Activated CD4-positive, alpha-beta memory T cell treated with anti-CD3 and anti-CD28 coated beads for 36 hours (primary cell): ENCODE results near the gene NUDT16L1. TPM values are rescaled to one million over a fixed set of nuclear protein-coding genes. Genes with fewer than 3 reads are reported as not detected.
"Not testable (repeated sequence)": the region's sequence is repeated elsewhere in the genome, so short reads cannot be mapped to it uniquely, and the experiment has no call there.

ENCODE experiments used
- CTCF ChIA-PET: fragments of 350-600 bp; sonication (Branson Sonifier 250); formaldehyde crosslinking; loops from one replicate; lab custom pipeline; 2021; ENCODE audit warnings: antibody characterized with exemption, inconsistent platforms; lab: Charles Lee
- POLR2A ChIA-PET: fragments of 350-600 bp; sonication (Branson Sonifier 250); formaldehyde crosslinking; loops from one replicate; lab custom pipeline; 2021; ENCODE audit warnings: antibody characterized with exemption; lab: Charles Lee
- DNase-seq: peaks from one replicate; pipeline ENCODE4 v3.0.0-alpha.2; 2020
- H3K27ac Mint-ChIP-seq: one replicate; pipeline ENCODE4 v1.8.0; 2021; ENCODE audit warnings: mixed read lengths
- H3K27me3 Mint-ChIP-seq: one replicate; pipeline ENCODE4 v1.8.0; 2021; ENCODE audit warnings: mixed read lengths
- H3K36me3 Mint-ChIP-seq: one replicate; pipeline ENCODE4 v1.8.0; 2021; ENCODE audit warnings: mixed read lengths
- H3K4me1 Mint-ChIP-seq: one replicate; pipeline ENCODE4 v1.8.0; 2021; ENCODE audit warnings: low read depth, mixed read lengths
- H3K4me3 Mint-ChIP-seq: one replicate; pipeline ENCODE4 v1.8.0; 2021; ENCODE audit warnings: mild to moderate bottlenecking, mixed read lengths
- H3K9me3 Mint-ChIP-seq: one replicate; pipeline ENCODE4 v1.8.0; 2021; ENCODE audit warnings: mixed read lengths
- intact Hi-C: fragments of 100-400 bp; cut with micrococcal nuclease; formaldehyde crosslinking; loops from one replicate; pipeline ENCODE4 v1.15.1; 2023
- total RNA-seq, 2 experiments: library from RNA; stranded (reverse); gene quantifications; one replicate each; pipeline ENCODE4 v1.2.3, GENCODE V29; 2021

NUDT16L1 gene
- 10 to 100 TPM; 22.2 to 23.6 TPM for total RNA-seq

- Mint-ChIP-seq H3K36me3 (no peaks in the 10 kb centered on the region), H3K27ac (peak within 1 kb of the TSS; percentile 69), H3K4me1 (peaks cover 13% of the 10 kb centered on the region), H3K4me3 (peak within 1 kb of the TSS; percentile 79), H3K27me3 (no peaks in the 10 kb centered on the region), H3K9me3 (no peaks in the 10 kb centered on the region)
- intact Hi-C loops: loop anchor here (1.0 to 5.0 kb wide), 5 partner anchors 41 to 404 kb away; partner anchors contain the start of genes ANKS3, DNAAF8, EEF2KMT and MGRN1
- CTCF ChIA-PET: interaction anchor here (1.2 to 1.7 kb wide), 2 partner anchors 11 to 43 kb away, joined by 4 to 9 read pairs; no protein-coding TSS in a partner anchor
- peak; percentile 98 for DNase-seq
- POLR2A ChIA-PET: interaction anchor here (0.6 to 1.9 kb wide), 4 partner anchors 13 to 278 kb away, joined by 3 to 7 read pairs (median 3); partner anchors contain the start of genes ANKS3 and DNAAF8
Measured at GRCh38 chr16:4693296-4693955, at the start of gene NUDT16L1. TSS of gene NUDT16L1 (plus strand) at chr16:4693562. CDS start at chr16:4693727, 165 bp downstream.

- DNase-seq: no peak
- H3K9me3 Mint-ChIP-seq: no peaks in the 10 kb centered on the region
- H3K4me3 Mint-ChIP-seq: no peak overlapping the region
- H3K36me3 Mint-ChIP-seq: peaks cover 14% of the 10 kb centered on the region
- no peak overlapping the region for H3K27ac Mint-ChIP-seq
- CTCF ChIA-PET: no interaction called here
- intact Hi-C loops: no loop called here
- H3K27me3 Mint-ChIP-seq: no peaks in the 10 kb centered on the region
- POLR2A ChIA-PET: no interaction called here
- peaks cover 30% of the 10 kb centered on the region for H3K4me1 Mint-ChIP-seq
Measured at GRCh38 chr16:4646773-4647643, 46.4 kb upstream of the NUDT16L1 start.

DNA sequence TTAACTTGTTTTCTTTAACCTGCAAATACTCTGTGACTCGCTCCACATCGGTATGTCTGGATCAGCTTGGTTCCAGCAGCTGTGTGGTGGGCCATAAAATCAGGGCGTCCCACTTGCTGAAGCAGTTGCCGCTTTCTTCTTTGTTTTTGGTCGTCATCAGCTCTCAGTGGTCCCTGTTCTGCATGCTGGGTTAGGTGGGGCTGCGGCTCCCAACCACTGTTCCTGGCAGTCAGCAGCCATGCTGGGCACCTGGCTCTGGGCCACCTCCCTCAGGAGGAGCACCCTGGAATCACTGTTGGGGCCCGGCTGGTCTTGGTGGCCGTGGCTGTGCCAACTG lies 45.8 kb upstream of the NUDT16L1 start:
- CTCF ChIA-PET: no interaction called here
- intact Hi-C loops: no loop called here
- H3K4me1 Mint-ChIP-seq: peaks cover 30% of the 10 kb centered on the region

DNA sequence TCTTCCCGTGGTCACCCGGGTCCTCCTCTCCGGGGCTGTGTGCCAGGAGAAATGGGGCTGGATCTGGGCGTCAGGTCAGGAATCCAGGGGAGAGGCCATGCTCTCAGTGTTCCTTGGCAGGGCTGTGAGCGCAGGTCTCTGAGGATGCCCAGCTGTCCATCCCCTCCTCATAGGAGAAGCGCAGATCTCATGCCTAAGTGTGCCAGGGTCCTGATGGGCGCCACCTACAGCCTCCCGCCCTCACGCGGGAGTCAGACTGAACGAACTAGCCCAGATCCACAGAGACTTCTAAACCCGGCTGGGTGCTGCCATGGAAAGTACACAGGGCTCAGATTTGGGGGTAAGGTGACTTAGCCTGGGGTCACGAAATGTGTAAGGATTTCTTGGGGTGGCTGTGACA lies 44.4 kb upstream of the NUDT16L1 start:
- Mint-ChIP-seq H3K27me3 (no peaks in the 10 kb centered on the region), H3K4me1 (peaks cover 30% of the 10 kb centered on the region), H3K9me3 (no peaks in the 10 kb centered on the region), H3K4me3 (no peak overlapping the region), H3K27ac (peak overlapping the region; percentile 50), H3K36me3 (peaks cover 14% of the 10 kb centered on the region)
- DNase-seq: peak; percentile 28
- POLR2A ChIA-PET: no interaction called here
- intact Hi-C loops: no loop called here
- CTCF ChIA-PET: interaction anchor here (1.7 to 1.8 kb wide), 2 partner anchors 18 to 34 kb away, joined by 6 to 7 read pairs; no protein-coding TSS in a partner anchor

More for the DNA sequence above, 45.8 kb upstream of the NUDT16L1 start:
- Mint-ChIP-seq H3K27ac (no peak overlapping the region), H3K36me3 (peaks cover 14% of the 10 kb centered on the region), H3K27me3 (no peaks in the 10 kb centered on the region), H3K9me3 (no peaks in the 10 kb centered on the region), H3K4me3 (no peak overlapping the region)
- no peak for DNase-seq
- POLR2A ChIA-PET: no interaction called here

DNA sequence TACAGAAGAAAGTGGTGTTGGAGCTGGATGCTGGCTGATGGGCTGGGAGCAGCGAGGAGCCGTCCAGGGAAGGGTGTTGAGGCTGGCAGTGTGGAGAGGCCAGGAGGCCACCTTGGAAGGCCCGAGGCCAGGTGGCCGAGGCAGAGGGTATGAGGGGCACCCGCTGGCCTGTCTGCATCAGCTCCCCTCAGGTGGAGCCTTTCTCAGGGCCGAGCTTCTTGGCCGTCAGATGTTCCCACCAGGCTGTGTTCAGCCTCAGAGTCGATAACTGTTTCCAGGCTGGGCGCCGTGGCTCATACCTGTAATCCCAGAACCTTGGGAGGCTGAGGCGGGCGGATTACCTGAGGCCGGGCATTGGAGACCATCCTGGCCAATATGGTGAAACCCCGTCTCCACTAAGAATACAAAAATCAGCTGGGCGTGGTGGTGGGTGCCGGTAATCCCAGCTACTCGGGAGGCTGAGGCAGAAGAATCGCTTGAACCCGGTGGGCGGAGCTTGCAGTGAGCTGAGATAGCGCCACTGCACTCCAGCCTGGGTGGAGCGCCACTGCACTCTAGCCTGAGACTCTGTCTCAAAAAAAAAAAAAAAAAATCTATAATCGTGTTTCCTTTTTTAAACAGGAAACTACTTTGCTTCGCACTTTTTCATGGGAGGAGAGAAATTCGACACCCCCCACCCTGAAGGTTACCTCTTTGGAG lies 43.5 kb upstream of the NUDT16L1 start:
- intact Hi-C loops: no loop called here
- CTCF ChIA-PET: interaction anchor here (0.6 to 2.2 kb wide), 24 partner anchors 9 to 239 kb away, joined by 3 to 32 read pairs (median 4); partner anchors contain the start of genes ANKS3, CORO7, DNAAF8 and MGRN1
- no peaks in the 10 kb centered on the region for H3K9me3 Mint-ChIP-seq
- no peak overlapping the region for H3K27ac Mint-ChIP-seq
- peaks cover 17% of the 10 kb centered on the region for H3K36me3 Mint-ChIP-seq
- POLR2A ChIA-PET: interaction anchor here (0.6 to 0.9 kb wide), 3 partner anchors 9 to 433 kb away, joined by 3 read pairs; no protein-coding TSS in a partner anchor
- no peaks in the 10 kb centered on the region for H3K27me3 Mint-ChIP-seq
- DNase-seq: no peak
- H3K4me1 Mint-ChIP-seq: peaks cover 30% of the 10 kb centered on the region
- no peak overlapping the region for H3K4me3 Mint-ChIP-seq

GRCh38 chr16:4650443-4651074 lies 42.8 kb upstream of the NUDT16L1 start:
- Mint-ChIP-seq H3K36me3 (peaks cover 17% of the 10 kb centered on the region), H3K4me1 (peaks cover 26% of the 10 kb centered on the region)
- ChIA-PET CTCF (interaction anchor here (0.7 to 2.2 kb wide), 23 partner anchors 9 to 238 kb away, joined by 3 to 32 read pairs (median 4); partner anchors contain the start of genes ANKS3, CORO7, DNAAF8 and MGRN1), POLR2A (interaction anchor here (0.6 to 0.9 kb wide), 2 partner anchors 8 to 13 kb away, joined by 3 read pairs; no protein-coding TSS in a partner anchor)
- intact Hi-C loops, H3K9me3 Mint-ChIP-seq, H3K27me3 Mint-ChIP-seq, H3K4me3 Mint-ChIP-seq, H3K27ac Mint-ChIP-seq: not testable (repeated sequence)
- peak; percentile 86 for DNase-seq

DNA sequence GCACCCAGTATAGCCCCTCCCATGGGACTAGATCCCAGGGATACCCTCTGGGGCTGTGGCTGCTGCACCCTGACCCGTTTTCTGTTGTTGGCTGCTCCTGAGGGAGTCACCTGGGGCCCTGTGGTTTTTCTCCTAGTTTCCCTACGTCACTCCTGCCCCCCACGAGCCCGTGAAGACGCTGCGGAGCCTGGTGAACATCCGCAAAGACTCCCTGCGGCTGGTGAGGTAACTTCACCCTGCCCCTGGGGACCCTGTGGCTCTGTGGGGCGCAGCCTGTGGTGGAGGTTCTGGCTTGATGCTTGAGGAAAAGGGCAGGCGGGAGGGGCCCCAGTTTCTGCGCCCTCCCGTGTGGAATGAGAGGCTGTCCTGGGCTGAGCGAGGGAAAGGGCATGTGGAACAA lies 41.5 kb upstream of the NUDT16L1 start:
- H3K27ac Mint-ChIP-seq: no peak overlapping the region
- H3K36me3 Mint-ChIP-seq: peaks cover 20% of the 10 kb centered on the region
- no peaks in the 10 kb centered on the region for H3K9me3 Mint-ChIP-seq
- ChIA-PET CTCF (interaction anchor here (2.2 kb wide), 1 partner anchor 26 kb away, joined by 32 read pairs; the partner anchor contains the start of gene MGRN1), POLR2A (no interaction called here)
- no peak overlapping the region for H3K4me3 Mint-ChIP-seq
- H3K27me3 Mint-ChIP-seq: no peaks in the 10 kb centered on the region
- peaks cover 20% of the 10 kb centered on the region for H3K4me1 Mint-ChIP-seq
- intact Hi-C loops: no loop called here
- no peak for DNase-seq

DNA sequence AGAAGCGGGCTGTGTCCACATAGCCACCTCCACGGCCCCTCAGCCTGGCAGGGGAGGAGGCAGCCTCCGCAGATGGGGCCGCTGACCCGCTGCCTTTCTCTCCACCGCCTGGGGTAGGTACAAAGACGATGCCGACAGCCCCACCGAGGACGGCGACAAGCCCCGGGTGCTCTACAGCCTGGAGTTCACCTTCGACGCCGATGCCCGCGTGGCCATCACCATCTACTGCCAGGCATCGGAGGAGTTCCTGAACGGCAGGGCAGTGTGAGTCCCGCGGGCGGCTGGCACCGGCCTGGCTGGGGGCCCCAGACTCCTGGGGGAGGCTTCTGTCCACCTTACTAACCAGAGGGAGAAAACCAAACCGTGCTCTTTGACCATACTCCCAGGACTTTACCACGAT lies 40.8 kb upstream of the NUDT16L1 start:
- intact Hi-C loops: no loop called here
- Mint-ChIP-seq H3K4me1 (peaks cover 15% of the 10 kb centered on the region), H3K4me3 (no peak overlapping the region), H3K27me3 (no peaks in the 10 kb centered on the region), H3K36me3 (peaks cover 20% of the 10 kb centered on the region), H3K9me3 (no peaks in the 10 kb centered on the region), H3K27ac (no peak overlapping the region)
- no peak for DNase-seq
- POLR2A ChIA-PET: no interaction called here
- CTCF ChIA-PET: no interaction called here

DNA sequence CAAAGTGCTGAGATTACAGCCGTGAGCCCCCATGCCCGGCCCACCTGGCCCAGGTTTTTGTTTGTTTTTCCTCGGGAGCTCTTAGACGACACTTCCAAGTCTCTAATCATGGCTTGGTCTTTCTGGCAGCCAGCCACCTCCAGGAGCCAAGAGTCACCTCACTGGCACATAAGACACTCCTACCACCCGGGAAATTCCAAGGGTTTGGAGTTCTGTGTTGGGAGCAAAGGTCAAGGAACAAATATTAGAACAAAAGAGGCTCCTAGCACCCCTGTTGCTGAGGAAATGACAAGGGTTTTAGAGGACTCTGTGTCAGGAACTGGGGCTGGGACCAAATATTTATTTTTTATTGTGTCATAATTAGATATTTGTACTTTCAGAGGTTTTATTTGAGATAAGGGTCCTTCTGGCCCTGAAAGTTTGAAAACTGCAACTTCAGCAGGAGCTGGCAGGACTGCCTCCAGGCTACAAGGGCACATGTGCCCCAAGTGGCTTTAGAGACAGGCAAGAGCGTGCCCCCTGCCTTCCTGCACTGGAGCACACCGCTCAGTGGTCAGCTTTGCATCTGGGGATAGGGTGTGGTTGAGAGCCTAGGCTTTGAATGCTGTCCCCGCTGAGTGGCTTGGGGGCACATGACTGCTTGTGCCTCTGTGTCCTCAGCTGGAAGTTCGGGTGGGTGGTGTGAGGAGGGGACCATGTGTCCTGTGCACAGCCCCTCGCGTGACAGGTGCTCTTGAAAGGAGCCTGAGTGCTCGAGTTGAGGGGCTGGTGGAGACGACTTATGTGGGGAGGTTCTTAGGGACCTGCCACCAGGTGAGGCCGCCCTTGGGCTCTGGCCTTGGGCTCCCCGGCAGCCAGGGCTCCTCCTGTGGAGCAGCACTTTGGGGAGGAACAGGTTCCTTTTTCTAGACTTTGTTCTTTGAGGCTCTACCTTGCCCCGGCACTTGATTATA lies 39.1 kb upstream of the NUDT16L1 start:
- CTCF ChIA-PET: no interaction called here
- no peak for DNase-seq
- no peak overlapping the region for H3K27ac Mint-ChIP-seq
- no peaks in the 10 kb centered on the region for H3K27me3 Mint-ChIP-seq
- peaks cover 19% of the 10 kb centered on the region for H3K36me3 Mint-ChIP-seq
- no peak overlapping the region for H3K4me3 Mint-ChIP-seq
- H3K9me3 Mint-ChIP-seq: no peaks in the 10 kb centered on the region
- intact Hi-C loops: no loop called here
- H3K4me1 Mint-ChIP-seq: peaks cover 15% of the 10 kb centered on the region
- POLR2A ChIA-PET: no interaction called here

DNA sequence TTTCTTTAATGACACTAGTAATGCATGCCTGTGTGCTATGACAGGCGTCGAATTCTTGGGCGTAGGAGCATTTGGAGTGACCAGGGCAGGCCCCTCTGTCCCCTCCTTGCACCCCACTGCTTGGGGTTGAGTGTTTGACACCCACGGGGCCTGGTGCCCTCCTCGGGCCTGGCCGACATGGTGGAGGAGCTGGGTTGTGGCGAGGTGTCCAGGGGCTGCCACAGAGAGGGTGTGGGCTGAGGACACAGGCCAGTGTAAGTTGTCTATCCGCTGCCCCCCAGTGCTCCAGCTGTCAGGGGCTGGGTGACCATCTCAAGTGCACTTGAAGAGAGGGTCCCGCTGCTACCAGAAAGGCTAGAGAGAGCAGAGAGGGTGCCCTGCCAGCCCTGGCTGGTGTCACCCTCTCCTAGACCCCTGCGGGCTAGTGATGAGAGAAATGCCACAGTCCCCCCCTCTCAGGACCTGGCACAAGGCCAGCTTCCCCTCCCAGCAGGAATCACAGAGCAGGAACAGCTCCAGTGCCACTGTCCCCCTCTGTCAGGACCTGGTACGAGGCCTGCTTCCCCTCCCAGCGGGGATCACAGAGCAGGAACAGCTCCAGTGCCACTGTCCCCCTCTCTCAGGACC lies 38.3 kb upstream of the NUDT16L1 start:
- CTCF ChIA-PET: no interaction called here
- no peak overlapping the region for H3K27ac Mint-ChIP-seq

More for the DNA sequence above, 38.3 kb upstream of the NUDT16L1 start:
- Mint-ChIP-seq H3K4me1 (peaks cover 18% of the 10 kb centered on the region), H3K27me3 (no peaks in the 10 kb centered on the region), H3K4me3 (no peak overlapping the region), H3K36me3 (peaks cover 19% of the 10 kb centered on the region), H3K9me3 (no peaks in the 10 kb centered on the region)
- POLR2A ChIA-PET: no interaction called here
- DNase-seq: no peak
- intact Hi-C loops: no loop called here
